ENCODE results near the gene TSTD2. TPM values are rescaled to one million over a fixed set of nuclear protein-coding genes. Genes with fewer than 3 reads are reported as not detected.

Gene TSTD2
- 10 to 100 TPM; 12.6 to 15.0 TPM for total RNA-seq

GRCh38 chr9:97632985-97633858 lies at the start of gene TSTD2, which contains the start of gene NCBP1:
TSS of gene TSTD2 (minus strand) at chr9:97633368. CDS start at chr9:97627562, 5,806 bp downstream.
TSS of gene NCBP1 (plus strand) at chr9:97633821. CDS start at chr9:97633882, 61 bp downstream.
- Mint-ChIP-seq H3K36me3 (peaks cover 16% of the 10 kb centered on the region), H3K27ac (peak within 1 kb of the TSS; percentile 99), H3K4me3 (peak within 1 kb of the TSS; percentile 97), H3K4me1 (peaks cover 46% of the 10 kb centered on the region), H3K9me3 (ENCODE audit: low read depth) (no peaks in the 10 kb centered on the region), H3K27me3 (no peaks in the 10 kb centered on the region)
- CTCF ChIA-PET, result interaction anchor here (0.9 to 9.0 kb wide), 13 partner anchors 9 to 623 kb away, joined by 3 to 66 read pairs (median 5); partner anchors contain the start of genes TRMO and XPA
- ATAC-seq, result peak; percentile 93
- peak; percentile 98 for DNase-seq

GRCh38 chr9:97682242-97682641 lies 49.1 kb upstream of the TSTD2 start:
- no peaks in the 10 kb centered on the region for H3K27me3 Mint-ChIP-seq
- no peak overlapping the region for H3K4me3 Mint-ChIP-seq
- ATAC-seq (no peak), DNase-seq (no peak)
- peaks cover 40% of the 10 kb centered on the region for H3K36me3 Mint-ChIP-seq
- CTCF ChIA-PET, result interaction anchor here (1.1 kb wide), 1 partner anchor 23 kb away, joined by 3 read pairs; no protein-coding TSS in a partner anchor
- H3K9me3 Mint-ChIP-seq (ENCODE audit: low read depth), result no peaks in the 10 kb centered on the region
- H3K27ac Mint-ChIP-seq, result no peak overlapping the region
- peaks cover 3% of the 10 kb centered on the region for H3K4me1 Mint-ChIP-seq

DNA sequence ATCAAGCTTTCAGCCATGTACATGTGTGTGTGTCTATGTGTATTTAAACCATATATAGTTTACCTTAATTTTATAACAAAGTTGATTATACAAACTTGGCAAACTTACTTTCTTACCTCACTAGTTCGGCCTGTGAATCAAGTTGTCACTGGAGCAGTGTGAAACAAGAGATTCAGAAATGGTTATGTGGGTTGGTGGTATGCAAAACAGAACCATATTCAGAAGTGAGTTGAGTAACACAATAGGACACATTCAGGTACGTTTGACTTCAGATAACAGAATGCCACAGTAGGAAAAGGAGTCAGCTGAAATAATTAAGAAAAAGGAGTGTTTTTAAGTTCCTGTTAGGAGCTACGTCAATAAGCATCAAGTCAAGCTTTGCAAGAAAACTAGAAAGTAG lies 42.5 kb upstream of the TSTD2 start:
- H3K36me3 Mint-ChIP-seq, result peaks cover 53% of the 10 kb centered on the region
- peak overlapping the region; percentile 10 for H3K27ac Mint-ChIP-seq
- peaks cover 5% of the 10 kb centered on the region for H3K4me1 Mint-ChIP-seq
- CTCF ChIA-PET, result no interaction called here
- no peaks in the 10 kb centered on the region for H3K9me3 Mint-ChIP-seq (ENCODE audit: low read depth)
- ATAC-seq (no peak), DNase-seq (no peak)
- H3K27me3 Mint-ChIP-seq, result no peaks in the 10 kb centered on the region
- H3K4me3 Mint-ChIP-seq, result no peak overlapping the region

GRCh38 chr9:97673922-97674321 lies 40.8 kb upstream of the TSTD2 start:
- H3K27ac Mint-ChIP-seq, result no peak overlapping the region
- H3K9me3 Mint-ChIP-seq (ENCODE audit: low read depth), result no peaks in the 10 kb centered on the region
- no peak overlapping the region for H3K4me3 Mint-ChIP-seq
- ATAC-seq, result no peak
- no peaks in the 10 kb centered on the region for H3K27me3 Mint-ChIP-seq
- peaks cover 5% of the 10 kb centered on the region for H3K4me1 Mint-ChIP-seq
- peaks cover 56% of the 10 kb centered on the region for H3K36me3 Mint-ChIP-seq
- no peak for DNase-seq
- CTCF ChIA-PET, result no interaction called here

GRCh38 chr9:97672403-97672802 lies 39.2 kb upstream of the TSTD2 start:
- DNase-seq (no peak), ATAC-seq (no peak)
- peaks cover 54% of the 10 kb centered on the region for H3K36me3 Mint-ChIP-seq
- no peak overlapping the region for H3K27ac Mint-ChIP-seq
- H3K27me3 Mint-ChIP-seq, result no peaks in the 10 kb centered on the region
- CTCF ChIA-PET, result no interaction called here
- H3K9me3 Mint-ChIP-seq (ENCODE audit: low read depth), result no peaks in the 10 kb centered on the region
- H3K4me3 Mint-ChIP-seq, result no peak overlapping the region
- H3K4me1 Mint-ChIP-seq, result peaks cover 7% of the 10 kb centered on the region

DNA sequence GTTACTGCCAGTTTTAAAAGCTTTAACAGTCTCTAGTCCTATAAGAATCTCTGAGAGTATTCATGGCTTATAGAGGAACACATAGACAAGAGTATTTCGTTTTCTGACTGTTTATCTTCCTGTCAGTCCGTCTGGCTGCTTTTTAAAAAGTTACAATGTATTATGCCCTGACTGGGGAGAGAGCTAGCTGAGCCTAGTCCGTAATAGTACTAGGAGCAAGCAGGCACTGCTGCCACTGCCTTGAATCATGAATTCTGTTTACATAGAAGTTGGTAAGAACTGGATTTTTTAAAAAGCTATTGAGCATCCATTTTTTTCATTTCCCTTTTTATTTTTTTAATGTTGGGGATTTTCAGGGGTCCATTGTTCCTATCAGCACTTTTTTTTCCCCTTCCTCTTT lies 37.4 kb upstream of the TSTD2 start:
- peaks cover 56% of the 10 kb centered on the region for H3K36me3 Mint-ChIP-seq
- no peaks in the 10 kb centered on the region for H3K9me3 Mint-ChIP-seq (ENCODE audit: low read depth)
- ATAC-seq, result no peak
- CTCF ChIA-PET, result interaction anchor here (1.3 to 1.4 kb wide), 2 partner anchors 9 to 11 kb away, joined by 3 read pairs; no protein-coding TSS in a partner anchor
- no peak overlapping the region for H3K27ac Mint-ChIP-seq
- H3K4me1 Mint-ChIP-seq, result peaks cover 21% of the 10 kb centered on the region
- DNase-seq, result no peak
- H3K27me3 Mint-ChIP-seq, result no peaks in the 10 kb centered on the region
- no peak overlapping the region for H3K4me3 Mint-ChIP-seq

GRCh38 chr9:97668485-97668884 lies 35.3 kb upstream of the TSTD2 start:
- Mint-ChIP-seq H3K4me1 (peaks cover 22% of the 10 kb centered on the region), H3K36me3 (peaks cover 63% of the 10 kb centered on the region), H3K4me3 (no peak overlapping the region), H3K9me3 (ENCODE audit: low read depth) (no peaks in the 10 kb centered on the region), H3K27me3 (no peaks in the 10 kb centered on the region), H3K27ac (no peak overlapping the region)
- CTCF ChIA-PET, result no interaction called here
- DNase-seq, result no peak
- ATAC-seq, result no peak

GRCh38 chr9:97666907-97667686 lies 33.9 kb upstream of the TSTD2 start:
- Mint-ChIP-seq H3K9me3 (ENCODE audit: low read depth) (no peaks in the 10 kb centered on the region), H3K27me3 (no peaks in the 10 kb centered on the region), H3K27ac (peak overlapping the region; percentile 67), H3K4me3 (no peak overlapping the region), H3K36me3 (peaks cover 64% of the 10 kb centered on the region), H3K4me1 (peaks cover 22% of the 10 kb centered on the region)
- no peak for ATAC-seq
- CTCF ChIA-PET, result no interaction called here
- DNase-seq, result no peak

GRCh38 chr9:97665742-97666141 lies 32.6 kb upstream of the TSTD2 start:
- DNase-seq, result no peak
- CTCF ChIA-PET, result interaction anchor here (0.6 kb wide), 1 partner anchor 320 kb away, joined by 3 read pairs; no protein-coding TSS in a partner anchor
- H3K9me3 Mint-ChIP-seq (ENCODE audit: low read depth), result no peaks in the 10 kb centered on the region
- peaks cover 22% of the 10 kb centered on the region for H3K4me1 Mint-ChIP-seq
- H3K36me3 Mint-ChIP-seq, result peaks cover 67% of the 10 kb centered on the region
- no peak overlapping the region for H3K4me3 Mint-ChIP-seq
- ATAC-seq, result no peak
- H3K27me3 Mint-ChIP-seq, result no peaks in the 10 kb centered on the region
- peak overlapping the region; percentile 11 for H3K27ac Mint-ChIP-seq

DNA sequence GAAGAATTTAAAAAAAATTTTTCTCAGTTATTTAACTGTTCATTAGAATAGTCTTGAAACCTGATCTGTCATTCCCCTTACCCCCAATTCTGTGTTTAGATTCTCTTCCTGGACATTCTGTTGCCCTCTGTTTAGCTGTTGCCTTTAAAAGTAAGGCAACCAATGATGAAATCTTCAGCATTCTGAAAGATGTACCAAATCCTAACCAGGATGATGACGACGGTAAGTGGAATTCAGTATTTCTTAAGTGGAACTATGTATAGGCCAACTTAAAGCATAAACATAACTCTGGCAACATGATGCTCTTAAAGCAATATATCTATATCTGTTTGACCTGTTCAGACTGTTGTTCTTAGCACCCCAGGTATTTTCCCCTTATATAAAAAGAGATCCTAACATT lies 27.7 kb upstream of the TSTD2 start:
- ATAC-seq, result no peak
- no peak for DNase-seq
- peaks cover 74% of the 10 kb centered on the region for H3K36me3 Mint-ChIP-seq
- no peaks in the 10 kb centered on the region for H3K9me3 Mint-ChIP-seq (ENCODE audit: low read depth)
- no peak overlapping the region for H3K4me3 Mint-ChIP-seq
- no peak overlapping the region for H3K27ac Mint-ChIP-seq
- no peaks in the 10 kb centered on the region for H3K27me3 Mint-ChIP-seq
- CTCF ChIA-PET, result interaction anchor here (1.4 to 1.5 kb wide), 2 partner anchors 19 to 27 kb away, joined by 3 to 5 read pairs; partner anchors contain the start of genes NCBP1 and TSTD2
- peaks cover 5% of the 10 kb centered on the region for H3K4me1 Mint-ChIP-seq

GRCh38 chr9:97660340-97660739 lies 27.2 kb upstream of the TSTD2 start:
- no peak overlapping the region for H3K4me3 Mint-ChIP-seq
- H3K4me1 Mint-ChIP-seq, result peaks cover 3% of the 10 kb centered on the region
- H3K27me3 Mint-ChIP-seq, result no peaks in the 10 kb centered on the region
- no peak overlapping the region for H3K27ac Mint-ChIP-seq
- H3K36me3 Mint-ChIP-seq, result peaks cover 74% of the 10 kb centered on the region
- ATAC-seq, result no peak
- CTCF ChIA-PET, result interaction anchor here (1.3 to 1.5 kb wide), 3 partner anchors 10 to 27 kb away, joined by 3 to 5 read pairs (median 3); partner anchors contain the start of genes NCBP1 and TSTD2
- no peak for DNase-seq
- H3K9me3 Mint-ChIP-seq (ENCODE audit: low read depth), result no peaks in the 10 kb centered on the region

GRCh38 chr9:97659771-97660170 lies 26.6 kb upstream of the TSTD2 start:
- H3K27ac Mint-ChIP-seq, result no peak overlapping the region
- ATAC-seq, result no peak
- CTCF ChIA-PET, result interaction anchor here (1.3 kb wide), 1 partner anchor 11 kb away, joined by 3 read pairs; no protein-coding TSS in a partner anchor

GRCh38 chr9:97658707-97659106 lies 25.5 kb upstream of the TSTD2 start:
- Mint-ChIP-seq H3K27me3 (no peaks in the 10 kb centered on the region), H3K9me3 (ENCODE audit: low read depth) (no peaks in the 10 kb centered on the region), H3K4me3 (no peak overlapping the region), H3K4me1 (no peaks in the 10 kb centered on the region), H3K36me3 (peaks cover 68% of the 10 kb centered on the region), H3K27ac (no peak overlapping the region)
- CTCF ChIA-PET, result interaction anchor here (1.2 kb wide), 1 partner anchor 19 kb away, joined by 4 read pairs; no protein-coding TSS in a partner anchor
- ATAC-seq, result no peak
- DNase-seq, result no peak

More at GRCh38 chr9:97659771-97660170, 26.6 kb upstream of the TSTD2 start:
- Mint-ChIP-seq H3K36me3 (peaks cover 73% of the 10 kb centered on the region), H3K4me3 (no peak overlapping the region), H3K27me3 (no peaks in the 10 kb centered on the region), H3K9me3 (ENCODE audit: low read depth) (no peaks in the 10 kb centered on the region), H3K4me1 (peaks cover 3% of the 10 kb centered on the region)
- DNase-seq, result no peak
